Osteoblast (primary cell): Measurements from ENCODE around the gene PTPRD. TPM values are rescaled to one million over a fixed set of nuclear protein-coding genes. Genes with fewer than 3 reads are reported as not detected.
"Not testable (repeated sequence)": the region's sequence is repeated elsewhere in the genome, so short reads cannot be mapped to it uniquely, and the experiment has no call there.

ENCODE experiments used
- DNase-seq: peaks from one replicate; pipeline ENCODE4 v3.0.0; 2011; ENCODE audit warnings: low spot score, mixed read lengths; ENCODE audit not compliant: insufficient read length; ENCODE audit errors: missing footprints
- H2AFZ ChIP-seq: 2 replicates; pipeline ENCODE4 v1.6.0; 2011; ENCODE audit warnings: mild to moderate bottlenecking, low read length
- H3K27ac ChIP-seq: 2 replicates; pipeline ENCODE4 v1.5.1; 2011; ENCODE audit warnings: mild to moderate bottlenecking, low read depth, low read length, moderate library complexity
- H3K27me3 ChIP-seq: 2 replicates; pipeline ENCODE4 v1.6.0; 2012; ENCODE audit warnings: mild to moderate bottlenecking, control low read depth, inconsistent platforms, low read length, moderate library complexity; ENCODE audit not compliant: insufficient read depth
- H3K36me3 ChIP-seq: 2 replicates; pipeline ENCODE4 v1.5.1; 2011; ENCODE audit warnings: mild to moderate bottlenecking, low read length, control low read depth, moderate library complexity; ENCODE audit not compliant: insufficient read depth
- H3K4me1 ChIP-seq: 2 replicates; pipeline ENCODE4 v1.5.1; 2011; ENCODE audit warnings: mild to moderate bottlenecking, low read length, control low read depth, moderate library complexity; ENCODE audit not compliant: insufficient read depth
- H3K4me2 ChIP-seq: 2 replicates; pipeline ENCODE4 v1.6.0; 2011; ENCODE audit warnings: mild to moderate bottlenecking, low read length; ENCODE audit not compliant: insufficient read depth
- H3K4me3 ChIP-seq: fragments of 200-600 bp; sonication (generic); 3 replicates; pipeline ENCODE4 v1.5.1; 2012; ENCODE audit warnings: mild to moderate bottlenecking, low read length, inconsistent platforms; ENCODE audit not compliant: insufficient read depth
- H3K79me2 ChIP-seq: 2 replicates; pipeline ENCODE4 v1.6.0; 2012; ENCODE audit warnings: mild to moderate bottlenecking, low read length, control low read depth, inconsistent platforms; ENCODE audit not compliant: insufficient read depth
- H3K9me3 ChIP-seq: 2 replicates; pipeline ENCODE4 v1.5.1; 2011; ENCODE audit warnings: low read depth, low read length, control low read depth
- H4K20me1 ChIP-seq: 2 replicates; pipeline ENCODE4 v1.6.0; 2012; ENCODE audit warnings: mild to moderate bottlenecking, low read length, control low read depth; ENCODE audit not compliant: insufficient read depth
- total RNA-seq: library from RNA; depleted of rRNA; stranded (reverse); fragments of >200 nt; gene quantifications from 2 replicates; pipeline ENCODE4 v1.2.3, GENCODE V29; 2012
- TF ChIP-seq, protein P1 (sequence below): IDR thresholded peaks from 2 replicates; pipeline ENCODE4 v1.5.1; 2011; ENCODE audit warnings: mild to moderate bottlenecking, low read depth, low read length, moderate library complexity; ENCODE audit errors: extremely low read depth

PTPRD gene
- total RNA-seq, 1 donor = 23.9 TPM

DNA sequence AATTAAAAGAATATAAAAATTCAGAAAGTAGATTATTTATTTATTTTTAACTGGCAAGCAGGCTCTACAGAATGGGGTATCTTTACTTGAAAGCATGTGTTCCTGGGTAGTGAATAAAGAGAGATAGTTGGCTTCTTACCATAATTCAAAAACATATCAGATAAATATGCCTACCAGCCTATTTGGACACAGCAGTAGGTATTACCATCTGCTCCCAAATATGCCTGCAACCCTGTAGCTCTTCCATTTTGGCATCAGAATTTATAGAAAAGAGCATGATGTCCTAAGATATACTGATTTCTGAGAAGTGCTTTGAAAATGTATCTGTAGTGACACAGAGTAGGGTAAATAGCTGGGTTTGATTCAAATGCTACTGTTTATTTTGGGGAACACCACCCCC lies 1512.7 kb downstream of the PTPRD start:
- TF ChIP-seq, protein P1, sequence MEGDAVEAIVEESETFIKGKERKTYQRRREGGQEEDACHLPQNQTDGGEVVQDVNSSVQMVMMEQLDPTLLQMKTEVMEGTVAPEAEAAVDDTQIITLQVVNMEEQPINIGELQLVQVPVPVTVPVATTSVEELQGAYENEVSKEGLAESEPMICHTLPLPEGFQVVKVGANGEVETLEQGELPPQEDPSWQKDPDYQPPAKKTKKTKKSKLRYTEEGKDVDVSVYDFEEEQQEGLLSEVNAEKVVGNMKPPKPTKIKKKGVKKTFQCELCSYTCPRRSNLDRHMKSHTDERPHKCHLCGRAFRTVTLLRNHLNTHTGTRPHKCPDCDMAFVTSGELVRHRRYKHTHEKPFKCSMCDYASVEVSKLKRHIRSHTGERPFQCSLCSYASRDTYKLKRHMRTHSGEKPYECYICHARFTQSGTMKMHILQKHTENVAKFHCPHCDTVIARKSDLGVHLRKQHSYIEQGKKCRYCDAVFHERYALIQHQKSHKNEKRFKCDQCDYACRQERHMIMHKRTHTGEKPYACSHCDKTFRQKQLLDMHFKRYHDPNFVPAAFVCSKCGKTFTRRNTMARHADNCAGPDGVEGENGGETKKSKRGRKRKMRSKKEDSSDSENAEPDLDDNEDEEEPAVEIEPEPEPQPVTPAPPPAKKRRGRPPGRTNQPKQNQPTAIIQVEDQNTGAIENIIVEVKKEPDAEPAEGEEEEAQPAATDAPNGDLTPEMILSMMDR = no peak
- Histone ChIP-seq H3K36me3 (no peaks in the 10 kb centered on the region), H3K4me2 (no peak overlapping the region), H3K9me3 (no peaks in the 10 kb centered on the region), H3K79me2 (no peaks in the 10 kb centered on the region), H3K27ac (no peak overlapping the region), H2AFZ (no peak overlapping the region), H4K20me1 (no peaks in the 10 kb centered on the region), H3K4me1 (no peaks in the 10 kb centered on the region), H3K4me3 (no peak overlapping the region), H3K27me3 (no peaks in the 10 kb centered on the region)
- no peak for DNase-seq

DNA sequence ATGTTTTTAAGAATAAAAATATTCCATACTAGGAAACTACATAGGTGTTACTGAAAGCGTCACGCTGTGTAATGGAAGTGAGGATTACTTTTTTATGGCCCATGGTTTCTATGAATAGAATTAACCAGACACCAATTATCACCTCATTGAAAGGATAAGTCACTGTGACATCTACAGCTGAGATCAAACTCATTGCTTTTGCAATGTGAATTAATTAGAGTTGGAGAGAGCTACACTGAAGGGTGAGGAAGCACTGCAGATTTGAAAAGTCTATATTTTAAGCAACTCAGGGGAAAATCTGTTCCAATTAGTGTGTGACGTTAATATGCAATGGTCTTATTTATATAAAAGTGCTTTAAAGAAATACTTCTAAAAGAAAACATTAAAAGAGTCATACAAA lies 1513.2 kb downstream of the PTPRD start:
- Histone ChIP-seq H3K4me2 (no peak overlapping the region), H3K27me3 (no peaks in the 10 kb centered on the region), H4K20me1 (no peaks in the 10 kb centered on the region), H3K9me3 (no peaks in the 10 kb centered on the region), H2AFZ (no peak overlapping the region), H3K36me3 (no peaks in the 10 kb centered on the region), H3K4me1 (no peaks in the 10 kb centered on the region), H3K79me2 (no peaks in the 10 kb centered on the region), H3K4me3 (no peak overlapping the region), H3K27ac (no peak overlapping the region)
- no peak for DNase-seq
- TF ChIP-seq, protein P1 = no peak

DNA sequence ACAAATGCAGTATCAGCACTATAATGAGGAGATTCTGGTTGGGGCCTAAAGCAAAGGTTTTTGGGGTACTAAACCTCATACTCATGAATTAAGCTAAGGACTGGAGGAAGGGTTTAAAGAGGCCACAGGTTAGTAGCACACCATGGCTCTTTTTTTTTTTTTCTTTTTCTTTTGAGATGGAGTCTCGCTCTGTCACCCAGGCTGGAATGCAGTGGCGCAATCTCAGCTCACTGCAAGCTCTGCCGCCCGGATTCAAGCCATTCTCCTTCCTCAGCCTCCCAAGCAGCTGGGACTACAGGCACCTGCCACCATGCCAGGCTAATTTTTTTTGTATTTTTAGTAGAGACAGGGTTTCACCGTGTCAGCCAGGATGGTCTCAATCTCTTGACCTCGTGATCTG lies 1515.5 kb downstream of the PTPRD start:
- not testable (repeated sequence) for H2AFZ ChIP-seq, H3K4me1 ChIP-seq, H4K20me1 ChIP-seq, H3K79me2 ChIP-seq, H3K27me3 ChIP-seq, DNase-seq, H3K27ac ChIP-seq, H3K36me3 ChIP-seq, H3K4me2 ChIP-seq, H3K4me3 ChIP-seq, H3K9me3 ChIP-seq

DNA sequence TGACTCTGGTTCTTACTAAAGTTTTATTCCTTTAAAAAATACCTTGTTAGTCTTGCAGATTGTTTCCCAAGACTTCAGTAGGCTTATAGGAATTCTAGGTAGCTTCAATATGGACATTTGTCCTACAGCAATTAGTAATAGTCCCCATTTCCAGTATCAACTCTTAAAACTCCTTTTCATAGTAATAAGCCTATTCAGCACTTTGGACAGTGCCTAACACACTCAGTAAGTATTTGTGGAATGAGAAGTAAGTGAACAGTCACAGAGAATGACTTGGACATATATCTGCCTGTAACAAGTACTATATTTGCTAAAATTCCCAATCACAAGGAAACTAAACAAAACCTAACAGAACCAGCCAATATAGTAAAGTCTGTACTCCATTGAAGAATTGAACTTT lies 1521.4 kb downstream of the PTPRD start:
- Histone ChIP-seq H3K36me3 (no peaks in the 10 kb centered on the region), H3K9me3 (no peaks in the 10 kb centered on the region), H4K20me1 (no peaks in the 10 kb centered on the region), H2AFZ (no peak overlapping the region), H3K79me2 (no peaks in the 10 kb centered on the region), H3K27ac (no peak overlapping the region), H3K27me3 (no peaks in the 10 kb centered on the region), H3K4me3 (no peak overlapping the region), H3K4me1 (no peaks in the 10 kb centered on the region), H3K4me2 (no peak overlapping the region)
- TF ChIP-seq, protein P1 = no peak
- DNase-seq = peak; percentile 31

DNA sequence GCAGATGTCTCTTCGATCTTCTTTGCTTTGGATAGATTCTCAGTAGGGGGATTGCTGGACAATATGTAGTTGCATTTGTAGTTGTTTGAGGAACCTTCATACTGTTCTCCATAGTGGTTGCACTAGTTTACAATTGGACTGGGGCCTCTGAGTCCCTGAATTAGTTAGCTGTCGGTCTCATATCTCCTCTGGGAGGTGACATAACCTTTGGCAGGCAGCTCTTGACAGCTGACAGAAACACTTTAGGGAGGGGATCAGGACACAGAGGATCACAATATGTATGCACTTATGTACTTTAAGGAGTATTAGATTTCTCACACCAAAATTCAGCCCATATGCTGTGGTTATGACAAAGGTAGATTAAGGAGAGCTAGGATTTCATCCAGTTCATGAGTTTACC lies 1533.3 kb downstream of the PTPRD start:
- H4K20me1 ChIP-seq = no peaks in the 10 kb centered on the region
- no peaks in the 10 kb centered on the region for H3K36me3 ChIP-seq
- no peak overlapping the region for H2AFZ ChIP-seq
- TF ChIP-seq, protein P1 = no peak
- H3K9me3 ChIP-seq = no peaks in the 10 kb centered on the region
- H3K4me1 ChIP-seq = no peaks in the 10 kb centered on the region
- H3K4me2 ChIP-seq = no peak overlapping the region
- H3K27me3 ChIP-seq = no peaks in the 10 kb centered on the region
- no peak overlapping the region for H3K4me3 ChIP-seq
- H3K79me2 ChIP-seq = no peaks in the 10 kb centered on the region
- no peak overlapping the region for H3K27ac ChIP-seq
- no peak for DNase-seq
